Body of pancreas (tissue), 4 donors: ENCODE results near the gene NCR3LG1. TPM values are rescaled to one million over a fixed set of nuclear protein-coding genes. Genes with fewer than 3 reads are reported as not detected.

Experiments used
- ATAC-seq: fragments of 150-250 bp; one replicate; pipeline ENCODE4 v1.9.1; 2016
- DNase-seq, 4 donors: peaks; one replicate each; pipeline ENCODE4 v3.0.0-alpha.2; 2019
- H3K27ac ChIP-seq, 4 donors: fragments of 200-600 bp; sonication (generic); 1 replicate in 3 of 4; 2 replicates in 1 of 4; pipeline versions ENCODE4 v1.5.1 to v1.6.1; 2016 to 2019; ENCODE audit warnings: mild to moderate bottlenecking in 1 of 4, mixed read lengths in 1 of 4, moderate library complexity in 1 of 4
- H3K27me3 ChIP-seq, 2 donors: fragments of 200-600 bp; sonication (generic); one replicate each; pipeline ENCODE4 v1.6.0; 2016; ENCODE audit warnings: mild to moderate bottlenecking in 1 of 2
- H3K36me3 ChIP-seq, 2 donors: fragments of 200-600 bp; sonication (generic); replicated peaks in 1 of 2; 2 replicates each; pipeline ENCODE4 v1.5.1; 2016; ENCODE audit warnings: low read depth in 2 of 2; ENCODE audit not compliant: insufficient read depth in 1 of 2
- H3K4me1 ChIP-seq: fragments of 200-600 bp; sonication (generic); one replicate; pipeline ENCODE4 v1.6.0; 2016
- H3K4me3 ChIP-seq, 2 donors: fragments of 200-600 bp; sonication (generic); 1 replicate in 1 of 2; 2 replicates in 1 of 2; pipeline ENCODE4 v1.5.1; 2016 to 2019
- H3K9me3 ChIP-seq, 3 donors: fragments of 200-600 bp; sonication (generic); 1 replicate in 2 of 3; 2 replicates in 1 of 3; pipeline ENCODE4 v1.5.1; 2016
- CTCF ChIP-seq, 7 experiments: fragments of 450-650 bp in 4 of 7; fragments of 200-600 bp in 3 of 7; sonication (generic) in 3 of 7; IDR thresholded peaks; one replicate each; pipeline ENCODE4 v1.5.1; 2016 to 2019; ENCODE audit warnings: antibody characterized with exemption in 7 of 7
- POLR2A ChIP-seq, 3 donors: fragments of 450-650 bp; IDR thresholded peaks; one replicate each; pipeline ENCODE4 v1.6.1; 2016; ENCODE audit warnings: antibody characterized with exemption in 3 of 3, mild to moderate bottlenecking in 2 of 3
- WGBS, 2 donors: methylation state at CpG; one replicate each; pipeline ENCODE4 v1.1.5; 2017; 5-methylcytosine and 5-hydroxymethylcytosine counted together
- intact Hi-C: fragments of 100-400 bp; cut with DNase I; formaldehyde crosslinking; loops from one replicate; pipeline ENCODE4 v1.15.1; 2023
- total RNA-seq, 2 donors: library from RNA; depleted of rRNA; stranded (reverse); fragments of >200 nt; gene quantifications; one replicate each; pipeline ENCODE4 v1.1.0, GENCODE V29; 2016

Gene NCR3LG1
- total RNA-seq, 2 donors from 2014 or later = under 0.01 to 2.6 TPM

- H3K27me3 ChIP-seq = no peaks in the 10 kb centered on the region
- no peak for TF ChIP-seq POLR2A (IDR thresholded peaks at IDR 0.05)
- TF ChIP-seq CTCF (IDR thresholded peaks at IDR 0.05) = no peak
- ATAC-seq (no peak), DNase-seq (no peak)
- H3K4me3 ChIP-seq = no peak overlapping the region
- intact Hi-C loops = no loop called here
- H3K4me1 ChIP-seq = no peaks in the 10 kb centered on the region
- no peaks in the 10 kb centered on the region for H3K36me3 ChIP-seq
- no peak overlapping the region for H3K27ac ChIP-seq
- WGBS, 2 donors = 90 to 93% methylated on average over 3 of the region's 3 CpGs
- H3K9me3 ChIP-seq = peaks cover 0 to 20% (median 0%) of the 10 kb centered on the region in 3 donors
These were observed 24.9 kb downstream of the NCR3LG1 start for GRCh38 chr11:17376493-17376892.

- Histone ChIP-seq H3K4me3 (no peak overlapping the region), H3K4me1 (no peaks in the 10 kb centered on the region), H3K36me3 (no peaks in the 10 kb centered on the region), H3K27me3 (no peaks in the 10 kb centered on the region), H3K9me3 (no peaks in the 10 kb centered on the region), H3K27ac (no peak overlapping the region)
- ATAC-seq (no peak), DNase-seq (no peak)
- WGBS, 2 donors = 66 to 81% methylated on average over 2 of the region's 2 CpGs
- intact Hi-C loops = no loop called here
- TF ChIP-seq POLR2A (IDR thresholded peaks at IDR 0.05) = no peak
- no peak for TF ChIP-seq CTCF (IDR thresholded peaks at IDR 0.05)
These were observed 27.1 kb downstream of the NCR3LG1 start for GRCh38 chr11:17378655-17379054.

- TF ChIP-seq CTCF (IDR thresholded peaks at IDR 0.05) = no peak
- no peak for TF ChIP-seq POLR2A (IDR thresholded peaks at IDR 0.05)
- DNase-seq (no peak), ATAC-seq (no peak)
- no peaks in the 10 kb centered on the region for H3K9me3 ChIP-seq
- no peak overlapping the region for H3K4me3 ChIP-seq
- no peak overlapping the region for H3K27ac ChIP-seq
- no peaks in the 10 kb centered on the region for H3K36me3 ChIP-seq
- intact Hi-C loops = loop anchor here (5.0 kb wide), 1 partner anchor 123 kb away; no protein-coding TSS in a partner anchor
- no peaks in the 10 kb centered on the region for H3K27me3 ChIP-seq
- no peaks in the 10 kb centered on the region for H3K4me1 ChIP-seq
- 86 to 90% methylated on average over 7 of the region's 7 CpGs for WGBS, 2 donors
These were observed 28.0 kb downstream of the NCR3LG1 start for GRCh38 chr11:17379383-17380180.

GRCh38 chr11:17381156-17381555 is 29.6 kb downstream of the NCR3LG1 start:
- no peak for TF ChIP-seq POLR2A (IDR thresholded peaks at IDR 0.05)
- no peak for TF ChIP-seq CTCF (IDR thresholded peaks at IDR 0.05)
- no peak overlapping the region for H3K27ac ChIP-seq
- no peaks in the 10 kb centered on the region for H3K9me3 ChIP-seq
- 63 to 79% methylated on average over 4 of the region's 4 CpGs for WGBS, 2 donors
- H3K36me3 ChIP-seq = no peaks in the 10 kb centered on the region
- H3K4me3 ChIP-seq = no peak overlapping the region
- intact Hi-C loops = loop anchor here (5.0 kb wide), 1 partner anchor 121 kb away; no protein-coding TSS in a partner anchor
- no peak for DNase-seq
- H3K4me1 ChIP-seq = peaks cover 8% of the 10 kb centered on the region
- no peaks in the 10 kb centered on the region for H3K27me3 ChIP-seq
- ATAC-seq = no peak
